ENCODE data around the gene HNRNPDL.
"Not testable (repeated sequence)": the region's sequence is repeated elsewhere in the genome, so short reads cannot be mapped to it uniquely, and the experiment has no call there.

The HNRNPDL gene

GRCh38 chr4:82388405-82388804 lies 41.9 kb downstream of the HNRNPDL start:
- DNase-seq (ENCODE audit: low read depth): no peak
- H3K4me3 ChIP-seq (ENCODE audit: low read depth, low read length): no peak overlapping the region
- TF ChIP-seq CTCF (IDR thresholded peaks at IDR 0.05; ENCODE audit: control insufficient read depth, extremely low read depth, insufficient read depth): no peak

GRCh38 chr4:82386312-82386711 lies 44.0 kb downstream of the HNRNPDL start:
- not testable (repeated sequence) for DNase-seq (ENCODE audit: low read depth); H3K4me3 ChIP-seq (ENCODE audit: low read depth, low read length)

GRCh38 chr4:82382751-82383150 lies 47.5 kb downstream of the HNRNPDL start:
- no peak for DNase-seq (ENCODE audit: low read depth)
- H3K4me3 ChIP-seq (ENCODE audit: low read depth, low read length): no peak overlapping the region
- no peak for TF ChIP-seq CTCF (IDR thresholded peaks at IDR 0.05; ENCODE audit: control insufficient read depth, extremely low read depth, insufficient read depth)

GRCh38 chr4:82381661-82382296 lies 48.5 kb downstream of the HNRNPDL start:
- no peak overlapping the region for H3K4me3 ChIP-seq (ENCODE audit: low read depth, low read length)
- no peak for TF ChIP-seq CTCF (IDR thresholded peaks at IDR 0.05; ENCODE audit: control insufficient read depth, extremely low read depth, insufficient read depth)
- no peak for DNase-seq (ENCODE audit: low read depth)

GRCh38 chr4:82381235-82381634 lies 49.0 kb downstream of the HNRNPDL start:
- TF ChIP-seq CTCF (IDR thresholded peaks at IDR 0.05; ENCODE audit: control insufficient read depth, extremely low read depth, insufficient read depth): no peak
- no peak for DNase-seq (ENCODE audit: low read depth)
- H3K4me3 ChIP-seq (ENCODE audit: low read depth, low read length): no peak overlapping the region

- no peak for DNase-seq (ENCODE audit: low read depth)
- no peak overlapping the region for H3K4me3 ChIP-seq (ENCODE audit: low read depth, low read length)
- no peak for TF ChIP-seq CTCF (IDR thresholded peaks at IDR 0.05; ENCODE audit: control insufficient read depth, extremely low read depth, insufficient read depth)
These were observed 49.4 kb downstream of the HNRNPDL start for GRCh38 chr4:82380831-82381230.

GRCh38 chr4:82380344-82380743 lies 49.9 kb downstream of the HNRNPDL start:
- TF ChIP-seq CTCF (IDR thresholded peaks at IDR 0.05; ENCODE audit: control insufficient read depth, extremely low read depth, insufficient read depth): no peak
- no peak for DNase-seq (ENCODE audit: low read depth)
- no peak overlapping the region for H3K4me3 ChIP-seq (ENCODE audit: low read depth, low read length)
